HepG2 (cell line): Measurements from ENCODE around the gene L2HGDH. TPM values are rescaled to one million over a fixed set of nuclear protein-coding genes. Genes with fewer than 3 reads are reported as not detected.

Source experiments
- ATAC-seq: fragments of 200-7000 bp; cut with Tn5 transposase; 3 replicates; pipeline ENCODE4 v1.9.1; 2020; ENCODE audit warnings: mild to moderate bottlenecking, moderate library complexity
- BruUV-seq: library from RNA; stranded (reverse); fragments of 400-500 nt; replicated peaks from 2 replicates; lab custom pipeline; 2021; lab: Mats Ljungman, UMichigan
- CTCF ChIA-PET: fragments of 300-600 bp; formaldehyde crosslinking; extraction: SDS; loops from one replicate; lab custom pipeline; 2021; ENCODE audit warnings: low total read pairs, inconsistent platforms, low intra/inter-chr PET ratio; lab: Yijun Ruan, JAX
- POLR2A ChIA-PET: fragments of 350-600 bp; sonication (Branson Sonifier 250); formaldehyde crosslinking; loops from one replicate; lab custom pipeline; 2020; ENCODE audit warnings: antibody characterized with exemption, inconsistent platforms; lab: Yijun Ruan, JAX
- DNase-seq: peaks from one replicate; pipeline ENCODE4 v3.0.0-alpha.2; 2015; ENCODE audit warnings: low spot score
- FAIRE-seq: peaks from 3 replicates; lab custom pipeline; 2011; peaks lifted over from hg19 to GRCh38; lab: Jason Lieb, UNC
- H2AFZ ChIP-seq: one replicate; pipeline ENCODE4 v1.6.1; 2011; ENCODE audit warnings: low read length, inconsistent platforms
- H3K27ac ChIP-seq: fragments of 300-600 bp; 3 replicates; pipeline ENCODE4 v1.8.0; 2011; ENCODE audit warnings: mixed run types, mild to moderate bottlenecking, mixed read lengths, low read length, inconsistent platforms; ENCODE audit not compliant: insufficient read depth; ENCODE audit errors: extremely low read length
- H3K27me3 ChIP-seq, 2 experiments: fragments of 200-600 bp in 1 of 2; 2 replicates in 1 of 2; 3 replicates in 1 of 2; pipeline versions ENCODE4 v1.6.0 to v1.8.0; 2011; ENCODE audit warnings: low read length in 2 of 2, mild to moderate bottlenecking in 2 of 2, moderate library complexity in 2 of 2, inconsistent platforms in 1 of 2; ENCODE audit not compliant: insufficient read depth in 2 of 2, control insufficient read depth in 1 of 2
- H3K36me3 ChIP-seq, 2 experiments: fragments of 200-600 bp in 1 of 2; replicated peaks in 1 of 2; 2 replicates in 1 of 2; 3 replicates in 1 of 2; pipeline versions ENCODE4 v1.5.1 to v1.8.0; 2011; ENCODE audit warnings: low read length in 2 of 2, inconsistent platforms in 1 of 2; ENCODE audit not compliant: insufficient read depth in 2 of 2, control insufficient read depth in 1 of 2
- H3K4me1 ChIP-seq: 2 replicates; pipeline ENCODE4 v1.5.1; 2012; ENCODE audit warnings: low read length, inconsistent platforms; ENCODE audit not compliant: insufficient read depth
- H3K4me2 ChIP-seq: 2 replicates; pipeline ENCODE4 v1.6.0; 2011; ENCODE audit warnings: low read depth, low read length, inconsistent platforms
- H3K4me3 ChIP-seq, 3 experiments: fragments of 200-600 bp in 1 of 3; sonication (generic), shearing (Covaris generic) in 1 of 3; replicated peaks in 1 of 3; 2 replicates each; pipeline ENCODE4 v1.5.1; 2011 to 2016; ENCODE audit warnings: low read length in 3 of 3, inconsistent platforms in 2 of 3, low read depth in 2 of 3, mild to moderate bottlenecking in 2 of 3, control low read depth in 1 of 3, mixed read lengths in 1 of 3; ENCODE audit not compliant: insufficient read depth in 1 of 3
- H3K79me2 ChIP-seq: one replicate; pipeline ENCODE4 v1.6.1; 2011; ENCODE audit warnings: low read length, inconsistent platforms; ENCODE audit not compliant: insufficient read depth
- H3K9ac ChIP-seq: 2 replicates; pipeline ENCODE4 v1.6.0; 2011; ENCODE audit warnings: mild to moderate bottlenecking, low read depth, low read length, inconsistent platforms; ENCODE audit not compliant: insufficient read depth
- H3K9me3 ChIP-seq: 2 replicates; pipeline ENCODE4 v1.5.1; 2012; ENCODE audit warnings: mild to moderate bottlenecking, low read length
- H4K20me1 ChIP-seq: 2 replicates; pipeline ENCODE4 v1.6.0; 2011; ENCODE audit warnings: inconsistent platforms, mild to moderate bottlenecking, low read length, moderate library complexity; ENCODE audit not compliant: insufficient read depth
- IKZF4 ChIP-seq: sonication (generic); formaldehyde crosslinking; IDR thresholded peaks from 2 replicates; pipeline ENCODE4 v1.5.1; 2020; ENCODE audit warnings: borderline replicate concordance, mild to moderate bottlenecking, low read depth, missing genetic modification reagents; ENCODE audit errors: not compliant biosample characterization
- KDM1A ChIP-seq: IDR thresholded peaks from 2 replicates; pipeline ENCODE4 v1.6.1; 2016; ENCODE audit warnings: missing compliant biosample characterization
- KDM5A ChIP-seq: fragments of 200-600 bp; sonication (generic); IDR thresholded peaks from 2 replicates; pipeline ENCODE4 v1.7.0; 2018; ENCODE audit warnings: antibody characterized with exemption, mild to moderate bottlenecking, low read length, borderline replicate concordance
- KLF13 ChIP-seq: sonication (generic); formaldehyde crosslinking; IDR thresholded peaks from 2 replicates; pipeline ENCODE4 v1.4.0; 2020; ENCODE audit warnings: mild to moderate bottlenecking, missing genetic modification reagents
- RARG ChIP-seq: sonication (generic); formaldehyde crosslinking; IDR thresholded peaks from 2 replicates; pipeline ENCODE4 v1.4.0; 2020; ENCODE audit warnings: low read depth, mild to moderate bottlenecking, missing genetic modification reagents
- ZBTB1 ChIP-seq: sonication (generic); formaldehyde crosslinking; IDR thresholded peaks from 2 replicates; pipeline ENCODE4 v1.4.0; 2020; ENCODE audit warnings: missing genetic modification reagents, borderline replicate concordance
- ZFP90 ChIP-seq: sonication (generic); formaldehyde crosslinking; IDR thresholded peaks from 2 replicates; pipeline ENCODE4 v1.8.0; 2022; ENCODE audit warnings: missing genetic modification reagents, mild to moderate bottlenecking, inconsistent platforms, borderline replicate concordance
- ZNF121 ChIP-seq: sonication (generic); formaldehyde crosslinking; IDR thresholded peaks from 2 replicates; pipeline ENCODE4 v1.5.0; 2020; ENCODE audit warnings: mild to moderate bottlenecking, missing genetic modification reagents
- ZNF354B ChIP-seq: sonication (generic); formaldehyde crosslinking; IDR thresholded peaks from 2 replicates; pipeline ENCODE4 v1.8.0; 2022; ENCODE audit warnings: mild to moderate bottlenecking, missing genetic modification reagents
- ZNF441 ChIP-seq: sonication (generic); formaldehyde crosslinking; IDR thresholded peaks from 2 replicates; pipeline ENCODE4 v1.7.0; 2021; ENCODE audit warnings: missing genetic modification reagents, borderline replicate concordance
- ZNF761 ChIP-seq: sonication (generic); formaldehyde crosslinking; conservative IDR thresholded peaks from 2 replicates; pipeline ENCODE4 v1.4.0; 2020; ENCODE audit warnings: mild to moderate bottlenecking, missing genetic modification reagents
- ZSCAN25 ChIP-seq: sonication (generic); formaldehyde crosslinking; IDR thresholded peaks from 2 replicates; pipeline ENCODE4 v1.8.0; 2022; ENCODE audit warnings: mild to moderate bottlenecking, missing genetic modification reagents
- WGBS: methylation state at CpG from one replicate; pipeline ENCODE4 v1.1.6; 2017; ENCODE audit warnings: low lambda C conversion rate; 5-methylcytosine and 5-hydroxymethylcytosine counted together
- in situ Hi-C: cut with HindIII; loops from 2 replicates; pipeline ENCODE4 v1.10.0; 2017; ENCODE audit warnings: low pct_unique_long_range_greater_than_20kb; ENCODE audit not compliant: extremely low pct_ligation_motif_present
- intact Hi-C: fragments of 100-400 bp; cut with micrococcal nuclease; formaldehyde crosslinking; loops from one replicate; pipeline ENCODE4 v1.10.0; 2022; ENCODE audit not compliant: unreplicated experiment
- polyA plus RNA-seq, 8 experiments: library from polyadenylated mRNA; depleted of rRNA in 3 of 8; stranded (reverse) in 7 of 8; unstranded in 1 of 8; fragments of >200 nt; fragmentation: Illumina TruSeq in 4 of 8; extraction: Trizol in 4 of 8; gene quantifications; 2 replicates each; pipeline versions ENCODE4 v1.2.1 to v1.2.3, GENCODE V29; 2011 to 2016; ENCODE audit warnings: low read depth in 4 of 8, missing spikeins in 1 of 8, mixed read lengths in 1 of 8; ENCODE audit not compliant: insufficient read depth in 1 of 8
- total RNA-seq, 5 experiments: library from RNA; depleted of rRNA; stranded (reverse); fragments of >200 nt; fragmentation: Illumina TruSeq; extraction: Trizol; gene quantifications; 2 replicates each; pipeline ENCODE4 v1.2.3, GENCODE V29; 2016; ENCODE audit warnings: low read depth in 1 of 5
- TF ChIP-seq, protein P1 (sequence below): sonication (generic); formaldehyde crosslinking; IDR thresholded peaks from 2 replicates; pipeline ENCODE4 v1.4.0; 2020; ENCODE audit warnings: mild to moderate bottlenecking, missing genetic modification reagents

Gene L2HGDH
- total and polyA plus RNA-seq, 2 of the 13 experiments (the other 11 are each of a cell fraction or from before 2014, with no cell fraction given): 3.3 to 5.0 TPM

DNA sequence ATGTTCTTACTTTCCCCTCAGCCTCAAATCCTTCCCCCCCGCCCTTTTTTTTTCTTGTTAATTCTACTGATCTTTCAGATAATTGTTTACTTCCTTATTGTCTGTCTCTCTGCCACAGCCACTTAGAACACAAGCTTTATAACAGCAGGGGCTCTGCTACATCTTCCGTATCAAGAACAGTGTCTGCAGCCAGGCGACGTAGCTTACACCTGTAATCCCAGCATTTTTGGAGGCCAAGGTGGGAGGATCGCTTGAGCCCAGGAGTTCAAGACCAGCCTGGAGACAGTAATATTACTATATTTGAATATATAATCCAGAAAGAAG is 86.1 kb downstream of the L2HGDH start (continued):
- TF ChIP-seq KLF13 (CRISPR knock-in tag) (no peak), ZNF761 (CRISPR knock-in tag) (no peak), ZFP90 (CRISPR knock-in tag) (no peak), ZBTB1 (CRISPR knock-in tag) (no peak), KDM1A (CRISPR knock-in tag) (no peak), RARG (CRISPR knock-in tag) (no peak), IKZF4 (CRISPR knock-in tag) (no peak), ZNF441 (no peak), ZNF354B (no peak), ZSCAN25 (no peak)

DNA sequence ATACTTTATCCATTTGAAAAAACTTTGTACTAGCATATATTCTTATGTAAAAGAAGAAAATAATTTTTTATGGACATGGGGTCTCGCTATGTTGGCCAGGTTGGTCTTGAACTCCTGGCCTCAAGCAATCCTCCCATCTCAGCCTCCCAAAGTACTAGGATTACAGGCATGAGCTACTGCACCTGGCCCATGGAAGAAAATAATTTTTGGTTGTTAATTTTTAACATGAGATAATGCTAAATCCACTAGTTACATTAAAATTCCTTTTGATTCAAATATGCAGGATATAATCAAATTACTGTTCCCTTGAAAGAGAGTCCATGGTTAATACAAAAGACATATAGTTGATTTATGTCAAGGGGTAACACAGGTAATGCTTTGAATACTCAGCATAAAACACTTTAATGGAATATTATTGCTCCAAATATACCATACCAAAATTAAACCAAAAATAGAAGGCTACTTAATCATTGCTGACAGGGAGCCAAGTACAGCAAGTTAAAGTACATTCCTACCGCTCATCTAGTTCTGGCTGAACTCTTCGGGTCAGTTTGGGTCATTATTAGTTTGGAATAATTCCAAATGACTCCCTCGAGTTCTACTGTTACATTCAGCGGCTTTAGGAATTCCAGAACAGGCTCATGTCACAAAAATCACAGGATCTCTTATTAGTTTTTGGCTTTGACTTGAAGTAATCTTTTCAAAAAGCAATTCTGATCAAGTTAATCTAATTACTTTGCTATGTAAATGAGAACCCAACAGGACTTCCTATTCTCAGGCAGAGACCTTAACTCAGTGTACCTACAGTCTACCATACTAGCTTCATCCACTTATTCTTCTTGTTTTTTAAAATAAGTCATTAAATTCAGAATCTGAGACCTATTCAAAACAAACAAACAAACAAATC is 86.7 kb downstream of the L2HGDH start:
- ATAC-seq: peak; percentile 53
- H3K4me1 ChIP-seq: peaks cover 49% of the 10 kb centered on the region

More for the DNA sequence above, 86.7 kb downstream of the L2HGDH start:
- H3K27ac ChIP-seq: peak overlapping the region; percentile 10
- WGBS: 37% methylated on average over 5 of the region's 5 CpGs
- no peak overlapping the region for H3K9ac ChIP-seq
- no peak overlapping the region for H2AFZ ChIP-seq
- peaks cover 72% of the 10 kb centered on the region for H3K79me2 ChIP-seq
- DNase-seq: peak; percentile 16
- no peaks in the 10 kb centered on the region for H3K27me3 ChIP-seq
- BruUV-seq: no TSS peak
- POLR2A ChIA-PET: no interaction called here
- in situ Hi-C loops: loop anchor here (25.0 kb wide), 1 partner anchor 363 kb away; the partner anchor contains the start of gene NEMF
- FAIRE-seq: no peak
- H3K4me3 ChIP-seq: no peak overlapping the region
- TF ChIP-seq ZNF121 (CRISPR knock-in tag): 0 out of 2 replicates have a peak, but pooled peaks have one; percentile 52
- TF ChIP-seq KDM5A: no peak
- TF ChIP-seq, protein P1, sequence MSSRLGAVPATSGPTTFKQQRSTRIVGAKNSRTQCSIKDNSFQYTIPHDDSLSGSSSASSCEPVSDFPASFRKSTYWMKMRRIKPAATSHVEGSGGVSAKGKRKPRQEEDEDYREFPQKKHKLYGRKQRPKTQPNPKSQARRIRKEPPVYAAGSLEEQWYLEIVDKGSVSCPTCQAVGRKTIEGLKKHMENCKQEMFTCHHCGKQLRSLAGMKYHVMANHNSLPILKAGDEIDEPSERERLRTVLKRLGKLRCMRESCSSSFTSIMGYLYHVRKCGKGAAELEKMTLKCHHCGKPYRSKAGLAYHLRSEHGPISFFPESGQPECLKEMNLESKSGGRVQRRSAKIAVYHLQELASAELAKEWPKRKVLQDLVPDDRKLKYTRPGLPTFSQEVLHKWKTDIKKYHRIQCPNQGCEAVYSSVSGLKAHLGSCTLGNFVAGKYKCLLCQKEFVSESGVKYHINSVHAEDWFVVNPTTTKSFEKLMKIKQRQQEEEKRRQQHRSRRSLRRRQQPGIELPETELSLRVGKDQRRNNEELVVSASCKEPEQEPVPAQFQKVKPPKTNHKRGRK: no peak
- intact Hi-C loops: loop anchor here (10.0 kb wide), 1 partner anchor 361 kb away; no protein-coding TSS in a partner anchor
- no peaks in the 10 kb centered on the region for H4K20me1 ChIP-seq
- no peaks in the 10 kb centered on the region for H3K9me3 ChIP-seq
- no peak overlapping the region for H3K4me2 ChIP-seq
- no peaks in the 10 kb centered on the region for H3K36me3 ChIP-seq
- CTCF ChIA-PET: no interaction called here
